Activated T-cell treated with anti-CD3 and anti-CD28 coated beads for 1 hour (primary cell): Measurements from ENCODE around the gene NPRL2.

Source experiments
- DNase-seq: peaks from one replicate; pipeline ENCODE4 v3.0.0-alpha.2; 2020; ENCODE audit warnings: low read depth

NPRL2 gene

GRCh38 chr3:50350527-50351322 lies at the start of gene NPRL2, which contains the start of gene CYB561D2:
NPRL2 (minus strand) TSS chr3:50350775; CDS start chr3:50350652, 123 bp downstream.
CYB561D2 (plus strand) TSS chr3:50350862; CDS start chr3:50351434, 572 bp downstream.
- DNase-seq = peak; percentile 99

- DNase-seq = no peak
Measured at GRCh38 chr3:50396502-50396901, 45.9 kb upstream of the NPRL2 start.

GRCh38 chr3:50395070-50395860 lies 44.7 kb upstream of the NPRL2 start:
- no peak for DNase-seq

GRCh38 chr3:50393061-50393460 lies 42.5 kb upstream of the NPRL2 start:
- DNase-seq = no peak

- DNase-seq = no peak
Measured at GRCh38 chr3:50392101-50392715, 41.6 kb upstream of the NPRL2 start.

- DNase-seq = no peak
Measured at GRCh38 chr3:50390508-50391224, 40.1 kb upstream of the NPRL2 start.

GRCh38 chr3:50389414-50389767 lies 38.8 kb upstream of the NPRL2 start:
- no peak for DNase-seq

- DNase-seq = no peak
Measured at GRCh38 chr3:50388720-50389413, 38.3 kb upstream of the NPRL2 start.

GRCh38 chr3:50388016-50388719 lies 37.6 kb upstream of the NPRL2 start:
- DNase-seq = no peak

- DNase-seq = no peak
Measured at GRCh38 chr3:50385754-50386153, 35.2 kb upstream of the NPRL2 start.

- DNase-seq = no peak
Measured at GRCh38 chr3:50383750-50384149, 33.2 kb upstream of the NPRL2 start.

- no peak for DNase-seq
Measured at GRCh38 chr3:50382722-50383121, 32.1 kb upstream of the NPRL2 start.

- DNase-seq = no peak
Measured at GRCh38 chr3:50381383-50381782, 30.8 kb upstream of the NPRL2 start.

GRCh38 chr3:50380405-50381085 lies 30.0 kb upstream of the NPRL2 start:
- DNase-seq = no peak

GRCh38 chr3:50378757-50379156 lies 28.2 kb upstream of the NPRL2 start:
- no peak for DNase-seq

- no peak for DNase-seq
Measured at GRCh38 chr3:50378024-50378423, 27.4 kb upstream of the NPRL2 start.

- no peak for DNase-seq
Measured at GRCh38 chr3:50375258-50375931, 24.8 kb upstream of the NPRL2 start.

GRCh38 chr3:50374363-50375257 lies 24.0 kb upstream of the NPRL2 start:
- DNase-seq = no peak
